NCI-H1417 treated with DMSO at 0.1 percent for 48 hours (cell line): ENCODE measurements around the gene HOXB2.

Experiments used
- DNase-seq: peaks from one replicate; lab custom pipeline; 2025; lab: John Stamatoyannopoulos, UW

Gene HOXB2

DNA sequence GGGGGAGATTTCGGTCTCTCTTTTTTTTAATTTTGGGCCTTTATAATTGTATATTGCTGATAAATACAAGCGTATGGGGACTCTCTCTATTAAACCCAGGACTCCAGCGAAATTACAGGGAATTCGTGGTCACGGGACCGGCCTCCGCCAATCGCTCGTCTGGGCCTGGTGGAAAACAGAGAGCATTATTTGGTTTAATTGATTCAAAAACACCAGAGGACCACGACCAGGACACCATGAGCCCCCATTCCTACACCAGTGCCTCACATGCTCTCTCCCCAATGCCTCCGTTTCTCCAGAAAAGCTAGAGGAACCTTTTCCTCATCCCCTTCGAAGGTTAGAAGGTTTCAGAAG lies at the start of gene HOXB2:
TSS of gene HOXB2 (minus strand) at position 88 of the 354 bp plus-strand sequence. CDS start 198 bp downstream, outside the sequence.
- no peak for DNase-seq

GRCh38 chr17:48593840-48594537 lies 49.1 kb upstream of the HOXB2 start:
- peak; percentile 83 for DNase-seq

DNA sequence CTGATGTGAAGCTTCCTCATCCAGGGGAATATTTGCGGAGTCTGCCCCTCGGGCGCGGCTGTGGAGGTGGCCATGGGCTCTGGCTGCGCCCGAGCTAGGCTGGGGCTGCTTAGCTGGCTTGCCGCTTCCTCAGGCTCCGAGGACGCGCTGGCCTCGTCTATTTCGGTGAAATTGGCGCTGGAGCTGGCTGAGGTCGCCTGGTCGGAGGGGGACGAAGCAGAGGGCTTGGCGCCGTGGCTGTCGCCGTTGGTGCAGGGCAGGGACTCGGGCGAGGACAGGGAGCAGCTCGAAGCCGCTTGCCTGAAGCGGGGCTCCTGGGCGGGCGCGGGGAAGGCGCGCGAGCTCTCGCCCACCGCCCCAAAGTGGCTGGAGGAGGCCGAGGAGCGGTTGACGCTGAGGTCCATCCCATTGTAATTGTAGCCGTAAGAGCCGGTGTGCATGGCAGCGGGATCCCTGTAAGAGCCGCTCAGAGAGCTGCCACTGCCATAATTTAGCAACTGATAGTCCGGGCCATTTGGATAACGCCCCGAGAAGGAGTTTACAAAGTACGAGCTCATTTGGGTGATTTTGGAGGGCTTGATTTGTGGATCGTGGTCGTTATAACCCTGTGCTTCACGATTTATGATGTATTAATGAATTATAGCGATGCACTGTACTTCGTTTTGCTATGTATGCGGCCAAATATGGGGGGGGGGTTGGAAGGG lies 48.4 kb upstream of the HOXB2 start, which contains the start of gene HOXB5:
TSS of gene HOXB5 (minus strand) at position 654 of the 704 bp plus-strand sequence. CDS start at position 557, 97 bp downstream.
- no peak for DNase-seq

- no peak for DNase-seq
Measured at GRCh38 chr17:48592577-48592976, 47.7 kb upstream of the HOXB2 start.

DNA sequence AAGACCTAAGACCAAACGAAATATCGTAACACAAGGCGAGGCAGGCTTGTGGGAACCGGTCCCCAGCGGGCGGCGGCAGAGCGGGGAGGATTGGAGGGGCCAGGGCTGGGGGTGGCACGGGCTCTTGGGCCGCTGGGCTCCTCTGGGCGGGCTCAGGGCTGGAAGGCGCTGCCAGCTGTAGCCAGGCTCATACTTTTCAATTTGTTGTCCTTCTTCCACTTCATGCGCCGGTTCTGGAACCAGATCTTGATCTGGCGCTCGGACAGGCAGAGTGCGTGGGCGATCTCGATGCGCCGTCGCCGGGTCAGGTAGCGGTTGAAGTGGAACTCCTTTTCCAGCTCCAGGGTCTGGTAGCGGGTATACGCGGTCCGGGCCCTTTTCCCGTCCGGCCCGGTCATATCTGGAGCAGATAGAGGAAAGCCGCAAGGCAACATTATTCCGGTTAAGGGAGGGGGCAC lies 47.2 kb upstream of the HOXB2 start:
- no peak for DNase-seq

DNA sequence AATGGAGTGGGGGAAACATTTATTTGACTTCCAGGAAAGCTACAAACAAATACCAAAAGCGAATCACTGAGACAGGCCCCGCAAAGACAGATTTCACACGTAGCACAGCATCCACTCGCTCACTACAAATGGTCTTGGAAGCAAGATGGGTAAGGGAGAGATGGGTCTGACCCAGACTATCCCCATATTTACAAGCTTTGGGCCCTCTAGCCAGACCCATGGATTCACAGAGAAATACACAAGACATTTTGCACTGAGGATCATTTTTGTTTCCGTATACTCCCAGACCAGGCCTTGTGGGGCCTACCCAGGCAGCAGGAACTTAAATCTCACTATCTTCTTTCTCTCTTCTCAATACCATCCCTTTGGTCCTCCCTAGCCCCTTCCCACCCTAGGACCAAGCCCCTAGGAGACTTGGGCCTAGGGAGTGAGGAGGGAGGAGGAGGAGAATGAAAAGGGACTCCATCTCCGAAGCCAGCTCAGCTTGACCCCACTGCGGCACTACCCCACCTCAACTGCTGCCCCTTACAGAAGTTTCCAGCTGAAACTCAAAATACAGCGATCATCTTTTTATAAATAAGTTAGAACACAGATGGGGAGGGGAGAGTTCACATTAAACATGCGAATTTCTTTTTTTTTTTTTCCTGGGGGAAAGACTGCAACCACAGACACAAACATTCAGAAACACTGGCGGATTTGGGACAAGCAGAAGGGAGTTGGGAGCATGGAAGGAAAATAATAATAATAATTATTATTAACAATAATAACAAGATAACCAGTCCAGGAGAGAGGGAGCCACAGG lies 46.5 kb upstream of the HOXB2 start:
- no peak for DNase-seq

DNA sequence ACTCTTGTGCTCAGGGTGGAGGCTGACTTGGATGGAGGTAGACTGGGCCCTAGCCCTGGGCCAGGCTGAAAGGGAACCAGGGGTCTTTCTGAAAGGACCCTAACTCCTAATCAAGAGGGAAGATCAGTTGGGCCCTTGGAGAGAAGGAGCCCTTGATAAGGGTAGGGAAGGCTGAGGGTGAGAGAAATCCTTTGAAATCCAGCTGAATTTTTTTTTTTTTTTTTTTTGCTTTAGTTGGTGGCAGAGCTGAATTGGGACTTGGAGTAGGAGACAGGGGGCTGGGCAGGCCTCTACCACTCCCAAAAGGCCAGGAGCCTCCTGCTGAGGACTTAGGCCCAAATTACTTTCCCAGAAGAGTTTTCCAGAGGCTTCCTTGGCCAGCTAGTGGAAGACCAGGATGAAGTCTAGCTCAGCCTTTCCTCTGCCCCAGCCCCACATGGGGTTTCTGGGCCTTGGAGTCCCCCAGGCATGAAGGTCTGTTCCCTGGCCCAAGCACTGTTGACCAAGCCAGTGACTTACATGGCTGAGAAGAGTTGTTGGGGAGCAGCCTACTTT lies 45.8 kb upstream of the HOXB2 start:
- no peak for DNase-seq

- no peak for DNase-seq
Measured at GRCh38 chr17:48589831-48590606, 45.1 kb upstream of the HOXB2 start, which contains the start of gene HOXB3. HOXB3 (minus strand) TSS chr17:48590241; CDS start chr17:48552474, 37,767 bp downstream.

DNA sequence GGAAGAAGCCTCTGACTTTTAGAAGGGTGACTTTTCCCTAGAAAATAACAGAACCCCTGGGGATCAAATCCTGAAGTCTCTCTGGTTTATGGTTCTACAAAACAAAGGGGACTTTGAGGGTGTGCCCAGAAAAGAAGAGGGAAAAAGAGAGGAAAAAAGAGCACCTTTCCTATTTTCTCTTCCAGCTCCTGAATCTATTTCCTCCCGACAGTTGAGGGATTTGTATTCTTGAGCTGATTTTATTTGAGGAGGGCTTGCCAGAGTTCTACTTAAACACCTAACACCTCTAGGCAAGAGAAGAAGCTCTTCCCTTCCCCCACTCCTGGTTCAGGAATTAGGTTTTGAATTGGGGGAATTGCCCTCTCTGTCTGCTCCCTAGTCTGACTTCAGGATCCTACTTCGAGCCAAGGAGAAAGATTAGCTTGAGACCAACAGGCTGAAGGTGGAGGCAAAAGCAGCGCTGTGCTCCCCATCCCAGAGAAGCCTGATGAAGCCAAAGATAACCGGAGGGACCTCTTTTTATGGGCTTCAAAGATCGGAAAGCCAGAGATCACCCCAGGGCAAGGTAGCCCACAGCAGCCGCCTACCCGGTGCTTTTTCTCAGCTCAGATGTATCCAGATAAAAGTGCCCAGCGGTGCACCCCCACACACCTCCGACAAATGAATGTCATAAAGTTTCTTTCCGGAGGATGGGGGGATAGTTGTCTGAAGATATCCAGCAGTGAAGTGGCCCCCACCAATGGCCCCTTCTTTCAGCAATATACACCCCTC lies 44.3 kb upstream of the HOXB2 start:
- DNase-seq, result no peak

- no peak for DNase-seq
Measured at GRCh38 chr17:48588528-48588927, 43.6 kb upstream of the HOXB2 start.

GRCh38 chr17:48588074-48588415 lies 43.1 kb upstream of the HOXB2 start:
- DNase-seq, result no peak

DNA sequence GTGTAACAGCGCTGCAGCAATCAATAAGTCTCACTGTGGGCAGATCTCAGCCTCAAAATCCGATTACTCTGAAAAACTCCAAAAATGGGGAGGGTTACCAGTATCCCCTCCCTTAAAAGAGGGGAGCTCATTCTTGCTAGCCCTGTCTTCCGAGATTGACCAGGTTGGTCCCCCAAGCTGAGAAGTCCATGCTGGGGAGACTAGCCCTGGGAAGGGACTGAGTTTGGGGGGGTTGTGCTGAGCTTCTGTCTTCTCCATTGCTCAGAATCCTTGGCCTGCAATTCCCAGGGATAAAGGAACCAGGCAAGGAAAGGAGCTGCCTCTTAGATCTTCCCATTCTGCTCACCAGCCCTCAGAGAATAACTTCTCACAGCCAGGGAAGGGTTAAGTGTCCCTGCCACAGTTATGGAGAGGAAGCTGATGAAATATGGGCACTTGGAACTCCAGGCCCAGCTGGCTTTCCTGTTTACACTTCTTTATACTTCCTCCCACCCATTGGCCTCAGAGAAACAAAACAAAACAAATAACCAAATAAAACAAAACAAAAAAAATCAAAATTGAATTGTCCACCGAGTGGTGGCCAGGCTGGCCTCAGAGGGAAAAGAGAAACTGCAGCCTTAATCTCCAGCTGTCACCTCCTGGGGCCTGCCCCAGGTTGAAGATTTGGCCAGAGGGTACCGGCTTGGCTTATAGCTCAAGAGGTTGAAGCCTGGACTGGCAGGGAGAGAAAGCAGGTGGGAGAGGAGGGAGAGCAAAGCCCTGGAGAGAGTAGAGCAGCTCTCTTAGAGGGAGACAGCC lies 42.6 kb upstream of the HOXB2 start:
- no peak for DNase-seq

DNA sequence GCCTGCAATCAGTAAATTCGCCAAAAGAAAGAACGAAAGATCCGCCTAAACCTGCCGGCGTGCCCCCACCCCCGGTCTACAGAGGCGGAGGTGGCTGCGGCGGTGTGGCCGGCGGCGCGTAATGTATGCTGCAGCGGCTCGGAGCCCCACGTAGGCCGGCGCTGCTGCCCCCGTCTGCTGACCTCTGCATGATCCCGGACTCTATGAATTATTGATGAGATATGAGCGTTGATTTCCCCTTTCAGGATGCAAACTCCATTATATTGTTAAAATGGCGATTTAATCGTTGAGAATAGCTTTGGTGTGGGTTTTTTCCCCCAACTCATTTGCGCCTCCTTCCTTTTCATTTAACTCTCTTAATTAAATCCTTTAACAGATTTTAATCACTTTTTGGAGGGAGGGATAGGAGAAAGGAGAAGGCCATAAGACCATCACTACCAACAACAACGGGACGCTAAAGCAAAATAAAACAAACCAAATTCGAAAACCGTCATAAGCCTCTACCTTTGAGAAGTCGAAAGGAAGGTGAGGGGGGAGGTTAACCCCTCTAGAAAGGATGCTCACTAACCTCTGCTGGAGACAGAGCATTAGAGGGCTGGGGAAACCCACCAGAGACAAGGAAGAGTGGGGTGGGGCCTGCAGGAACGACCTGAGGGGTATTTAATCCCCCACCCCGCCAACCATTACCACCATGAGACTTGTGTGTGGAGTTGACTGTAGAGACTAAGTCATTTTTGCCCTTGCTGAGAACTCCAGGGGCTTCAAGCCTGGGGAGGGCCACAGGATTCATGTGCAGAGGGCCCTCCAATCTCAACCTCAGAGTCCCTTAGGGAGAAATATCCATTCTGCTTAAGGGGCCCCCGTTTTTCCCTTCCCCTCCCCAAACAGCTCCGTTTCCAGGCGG lies 41.7 kb upstream of the HOXB2 start:
- no peak for DNase-seq

DNA sequence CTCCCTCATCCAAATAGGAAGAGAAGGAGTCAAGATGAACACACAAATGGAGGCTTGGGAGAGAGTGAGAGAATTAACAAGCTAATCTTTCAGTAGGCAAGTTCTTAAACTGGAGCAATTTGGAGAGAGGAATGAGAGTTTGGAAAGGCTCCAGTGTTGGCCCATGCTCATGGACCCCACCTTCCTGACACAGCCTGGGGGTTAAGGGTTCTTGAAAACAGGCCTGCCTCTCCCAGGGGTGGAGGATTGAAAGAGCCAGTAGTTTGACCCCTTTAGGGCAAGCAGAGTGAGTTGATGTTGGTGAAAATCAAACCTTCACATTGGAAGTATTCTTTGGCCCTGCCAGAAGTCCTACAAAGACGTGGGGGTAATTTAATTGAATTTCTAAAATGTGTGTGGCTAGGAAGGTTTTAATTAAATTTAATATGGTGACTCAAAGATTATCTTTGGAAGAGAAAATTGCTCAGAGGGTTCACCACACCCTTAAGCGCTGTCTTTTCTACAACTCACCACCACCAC lies 39.4 kb upstream of the HOXB2 start:
- no peak for DNase-seq

DNA sequence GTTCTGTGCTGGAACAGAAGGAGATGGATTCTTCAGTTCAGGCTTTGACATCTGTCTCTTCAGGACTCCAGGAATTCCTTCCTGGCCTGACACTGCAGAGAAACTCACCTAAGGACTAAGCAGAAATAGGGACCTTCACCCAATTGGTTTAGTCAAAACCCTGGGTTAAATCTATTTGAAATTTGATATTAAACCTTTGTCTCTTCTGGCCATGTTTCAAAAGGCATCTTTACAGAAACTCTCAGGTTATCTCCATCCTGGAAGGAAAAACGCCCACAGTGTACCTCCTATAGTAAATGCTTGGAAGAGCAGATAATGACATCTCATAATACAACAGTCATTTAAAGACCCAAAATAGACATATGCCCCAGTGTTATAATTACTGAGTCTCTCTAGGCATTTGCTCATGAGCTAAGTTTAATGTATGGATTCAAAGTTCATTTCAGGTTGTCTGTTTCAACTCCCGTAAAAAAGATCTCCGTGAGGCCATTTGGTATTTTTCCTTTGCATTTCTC lies 38.9 kb upstream of the HOXB2 start:
- DNase-seq, result no peak

GRCh38 chr17:48582750-48583069 lies 37.8 kb upstream of the HOXB2 start:
- DNase-seq, result no peak

DNA sequence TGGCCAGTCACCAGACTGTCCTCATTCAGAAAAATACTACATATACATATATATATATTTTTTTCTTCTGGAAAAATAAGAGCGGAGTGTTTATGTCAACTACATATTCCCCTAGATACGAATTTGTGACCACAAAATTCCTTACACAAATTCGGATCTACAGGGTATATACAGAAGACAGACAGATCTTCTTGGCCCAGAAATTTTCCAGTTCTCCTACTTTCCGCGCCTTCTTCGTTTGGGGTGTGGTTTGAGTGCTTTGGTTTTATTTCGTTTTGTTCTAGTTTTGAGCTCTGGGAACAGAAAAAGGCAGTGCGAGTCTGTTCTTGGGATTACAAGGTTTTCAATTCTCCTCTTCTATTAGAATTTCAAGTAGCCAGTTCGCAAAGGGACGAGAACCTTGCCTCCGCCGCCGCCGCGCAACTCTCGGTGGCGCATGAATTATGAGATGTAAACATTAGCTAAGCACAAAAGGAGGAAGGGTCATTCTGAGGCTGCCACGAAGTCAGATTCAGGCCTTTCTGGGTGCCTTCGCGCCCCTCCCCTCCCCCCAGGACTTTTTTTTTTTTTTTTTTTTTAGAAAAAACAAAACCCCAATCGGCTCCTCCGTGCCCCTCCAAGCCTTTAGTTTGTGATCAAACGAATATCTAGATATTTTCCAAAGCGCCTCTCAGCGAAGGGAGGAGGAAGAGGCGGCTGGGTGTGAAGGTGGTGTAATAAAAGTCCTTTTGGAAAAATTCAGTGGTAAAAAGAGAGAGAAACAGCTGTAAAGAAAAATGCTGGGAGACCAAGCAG lies 35.0 kb upstream of the HOXB2 start:
- no peak for DNase-seq

GRCh38 chr17:48579471-48579759 lies 34.5 kb upstream of the HOXB2 start:
- DNase-seq, result no peak
